Cortex of kidney (tissue), 1 donor: ENCODE measurements around the gene PIEZO2.

Experiments used
- DNase-seq: peaks from one replicate; lab custom pipeline; 2025; lab: John Stamatoyannopoulos, UW

The PIEZO2 gene

GRCh38 chr18:10896851-10897250 lies 252.5 kb downstream of the PIEZO2 start:
- no peak for DNase-seq

DNA sequence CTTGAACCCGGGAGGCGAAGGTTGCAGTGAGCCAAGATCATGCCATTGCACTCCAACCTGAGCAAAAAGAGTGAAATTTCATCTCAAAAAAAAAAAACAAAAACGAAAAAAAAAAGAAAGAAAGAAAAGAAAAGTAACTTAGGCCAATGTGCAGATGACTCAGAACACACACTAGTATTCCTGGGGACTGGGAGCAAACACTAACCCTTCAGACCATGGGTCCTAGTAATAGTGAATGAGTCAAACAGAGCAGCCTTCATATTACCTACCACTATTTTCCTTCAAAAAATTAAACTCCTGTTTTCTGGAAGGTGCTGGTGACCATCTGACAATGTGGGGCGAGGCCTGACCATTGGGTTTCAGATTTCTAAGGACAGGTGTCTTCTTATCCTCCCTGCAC lies 253.4 kb downstream of the PIEZO2 start:
- DNase-seq, result no peak

DNA sequence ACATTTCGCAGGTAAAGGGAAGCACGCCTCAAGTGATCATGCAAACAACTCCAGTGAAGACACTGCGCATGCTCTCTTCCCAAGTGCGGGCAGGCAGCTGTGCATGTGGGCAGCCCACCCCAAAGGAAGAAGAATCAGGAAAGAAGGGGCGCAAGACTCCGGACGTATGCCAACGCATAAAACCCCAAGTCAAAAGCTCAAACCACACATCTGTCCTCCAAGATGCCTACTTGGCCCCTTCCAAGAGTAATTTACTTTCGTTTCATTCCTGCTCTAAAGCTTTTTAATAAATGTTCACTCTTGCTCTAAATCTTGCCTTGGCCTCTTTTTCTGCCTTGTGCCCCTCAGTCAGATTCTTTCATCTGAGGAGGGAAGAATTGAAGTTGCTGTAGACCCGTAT lies 254.9 kb downstream of the PIEZO2 start:
- no peak for DNase-seq

DNA sequence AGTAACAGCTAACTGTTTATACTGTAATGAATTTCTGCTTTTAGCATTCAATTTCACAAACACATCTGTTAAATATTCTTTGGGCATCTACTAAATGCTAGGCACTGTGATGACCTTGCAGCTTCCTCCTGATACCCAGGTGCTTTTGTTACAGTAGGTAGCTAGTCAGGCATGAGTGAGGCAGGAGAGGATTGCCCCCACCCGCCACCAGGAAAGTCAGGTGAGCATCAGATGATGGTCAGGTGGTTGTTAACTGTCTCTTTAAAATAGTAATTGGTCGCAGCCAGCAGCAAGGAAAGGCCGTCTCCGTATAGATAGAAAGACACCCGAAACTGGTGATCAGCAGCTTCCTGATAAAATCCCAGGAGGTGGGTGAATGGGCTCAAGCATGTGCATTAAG lies 255.6 kb downstream of the PIEZO2 start:
- no peak for DNase-seq

DNA sequence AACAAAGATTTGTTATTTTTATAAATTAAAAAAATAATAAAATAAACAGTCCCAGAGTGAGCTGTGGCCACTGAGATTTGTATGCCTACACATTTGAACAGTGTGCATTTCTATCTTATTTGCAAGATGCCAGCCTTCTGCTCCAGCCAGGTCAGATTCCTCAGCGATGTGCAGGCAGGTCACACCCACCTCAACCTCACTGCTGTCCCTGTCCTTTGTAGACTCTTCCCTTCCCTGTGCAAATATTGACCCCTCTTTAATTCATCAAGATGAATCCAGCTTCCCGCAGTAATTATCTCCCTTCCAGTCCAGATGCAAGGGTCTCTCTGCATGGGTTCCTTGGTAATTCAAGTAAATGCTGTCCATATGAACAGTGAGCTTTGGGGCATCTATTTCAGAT lies 256.2 kb downstream of the PIEZO2 start:
- DNase-seq, result no peak

DNA sequence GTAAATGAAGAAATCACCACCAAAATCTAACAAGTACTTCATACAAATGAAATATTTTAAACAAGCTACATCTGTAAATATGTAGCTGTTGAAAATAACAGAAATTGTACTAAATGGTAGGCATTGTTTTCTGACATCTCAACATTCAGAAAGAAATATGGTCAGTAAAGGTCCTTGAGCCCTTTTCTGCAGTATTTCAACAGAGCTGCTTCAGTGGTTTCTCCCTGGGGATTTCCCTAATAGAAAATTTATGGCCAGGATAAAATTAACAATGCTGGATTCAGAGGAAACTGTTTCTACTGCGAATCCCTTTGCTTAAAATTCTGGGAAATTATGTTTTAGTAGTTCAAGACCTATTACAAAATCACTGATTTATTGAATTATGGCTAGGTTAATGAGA lies 256.6 kb downstream of the PIEZO2 start:
- DNase-seq, result no peak

DNA sequence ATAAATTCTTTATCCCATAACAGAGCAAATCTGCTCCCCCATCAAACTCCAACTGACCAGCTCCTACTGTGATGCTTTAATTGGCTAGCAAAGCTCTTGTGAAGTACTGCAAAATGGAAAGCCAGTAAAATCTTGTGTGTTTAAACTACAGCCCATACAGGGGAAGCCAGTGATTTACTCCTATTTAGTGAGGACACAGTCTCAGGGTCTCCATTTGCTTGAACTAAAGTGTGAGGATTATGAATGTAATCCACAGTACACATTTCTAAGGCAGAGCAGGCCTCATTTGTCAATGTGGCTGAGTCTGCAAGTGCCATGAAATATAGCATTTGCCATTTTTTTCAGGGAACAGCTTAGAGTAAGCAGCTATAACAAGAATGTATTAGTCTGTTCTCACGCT lies 259.3 kb downstream of the PIEZO2 start:
- no peak for DNase-seq

DNA sequence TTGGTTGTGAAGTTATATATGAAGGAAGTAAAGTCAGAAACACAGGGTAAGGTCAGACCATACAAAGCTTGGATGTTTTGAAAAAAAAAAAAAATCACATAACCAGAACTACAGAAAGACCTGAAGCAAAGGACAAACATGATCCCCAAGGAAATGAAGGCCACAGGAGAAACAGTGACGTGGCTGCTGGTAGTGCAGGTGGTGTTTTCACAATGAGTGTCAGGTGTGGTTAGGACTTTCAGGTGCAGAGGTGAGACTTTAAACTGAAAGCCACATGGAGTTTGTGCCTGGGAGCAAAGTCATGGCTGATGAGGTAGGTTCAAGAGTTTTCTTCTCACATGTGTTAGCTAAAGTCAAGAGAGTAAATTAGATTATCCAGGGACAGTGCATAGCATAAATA lies 270.7 kb downstream of the PIEZO2 start:
- DNase-seq, result no peak

GRCh38 chr18:10877987-10878386 lies 271.4 kb downstream of the PIEZO2 start:
- DNase-seq, result no peak

- no peak for DNase-seq
These were observed 273.6 kb downstream of the PIEZO2 start for GRCh38 chr18:10875811-10876210.

DNA sequence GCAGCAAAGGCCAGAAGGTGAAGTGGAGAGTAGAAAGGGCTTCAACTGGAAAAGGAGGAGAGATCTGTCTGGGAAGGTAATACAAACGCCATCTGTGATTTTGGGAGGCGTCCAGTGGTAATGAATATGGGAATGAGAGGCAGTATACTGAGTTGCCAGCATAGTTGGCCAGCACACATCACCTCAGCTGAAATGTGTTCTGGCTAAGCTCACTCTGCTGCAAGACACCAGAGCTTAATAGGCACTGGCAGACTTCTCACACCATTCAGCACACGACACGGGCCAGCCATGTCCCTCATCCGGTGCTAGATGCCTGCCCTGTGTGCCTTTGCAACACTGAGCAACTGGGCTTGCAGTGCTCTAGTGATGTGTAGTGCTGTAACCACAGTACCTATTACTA lies 277.1 kb downstream of the PIEZO2 start:
- DNase-seq, result no peak

DNA sequence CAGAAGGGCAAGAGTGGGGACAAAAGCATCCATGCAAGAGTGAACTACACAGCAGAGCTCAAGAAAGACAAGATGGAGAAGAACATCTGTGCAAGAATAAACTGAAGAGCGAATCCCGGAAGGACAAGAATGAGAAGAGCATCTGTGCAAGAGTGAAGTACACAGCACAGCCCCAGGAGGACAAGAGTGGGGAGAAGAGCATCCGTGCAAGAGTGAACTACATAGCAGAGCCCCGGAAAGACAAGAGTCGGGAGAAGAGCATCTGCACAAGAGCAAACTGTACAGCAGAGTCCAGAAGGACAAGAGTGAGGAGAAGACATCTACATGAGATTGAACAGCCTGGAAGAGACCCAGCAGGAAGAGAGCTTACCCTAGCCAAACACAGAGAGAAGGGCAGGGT lies 284.6 kb downstream of the PIEZO2 start:
- DNase-seq, result no peak

- no peak for DNase-seq
These were observed 286.3 kb downstream of the PIEZO2 start for GRCh38 chr18:10863026-10863425.

- DNase-seq, result no peak
These were observed 288.4 kb downstream of the PIEZO2 start for GRCh38 chr18:10860928-10861327.

DNA sequence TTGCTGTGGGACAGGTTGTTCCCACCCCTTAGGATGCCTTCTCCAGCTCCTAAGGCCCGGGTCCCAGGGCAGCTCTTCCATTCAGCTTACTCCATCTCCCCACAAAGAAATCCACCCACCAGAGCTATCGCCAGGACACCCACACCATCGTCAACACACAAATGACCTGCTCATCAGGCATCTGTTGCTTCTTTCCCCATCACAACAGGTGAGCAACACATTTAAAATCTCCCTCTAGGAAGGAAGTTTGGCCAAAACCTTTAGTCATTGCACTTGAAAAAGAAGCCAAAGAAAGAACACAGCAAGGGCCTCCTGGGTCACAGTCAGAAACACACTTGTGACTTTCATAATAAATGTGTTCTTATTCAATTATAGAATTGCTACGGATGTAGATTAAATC lies 289.0 kb downstream of the PIEZO2 start:
- no peak for DNase-seq

- DNase-seq, result no peak
These were observed 290.9 kb downstream of the PIEZO2 start for GRCh38 chr18:10858477-10858876.

DNA sequence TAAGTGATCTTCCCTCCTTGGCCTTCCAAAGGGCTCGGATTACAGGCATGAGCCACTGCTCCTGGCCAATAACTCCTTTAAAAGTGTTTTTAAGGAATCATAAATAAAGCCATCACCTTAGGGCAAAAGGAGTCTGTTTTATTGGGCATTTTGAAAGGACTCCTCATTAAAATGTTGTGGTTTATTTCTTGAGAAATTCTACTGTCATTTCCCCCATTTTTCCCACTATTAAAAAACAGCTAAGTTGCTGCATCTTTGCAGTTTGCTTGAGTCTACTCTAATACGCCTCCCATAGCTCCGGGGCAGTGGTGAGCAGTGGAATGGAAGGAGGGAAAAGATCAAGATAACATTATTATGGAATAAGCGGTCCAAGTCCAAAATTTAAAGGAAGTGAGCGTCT lies 293.2 kb downstream of the PIEZO2 start:
- no peak for DNase-seq

DNA sequence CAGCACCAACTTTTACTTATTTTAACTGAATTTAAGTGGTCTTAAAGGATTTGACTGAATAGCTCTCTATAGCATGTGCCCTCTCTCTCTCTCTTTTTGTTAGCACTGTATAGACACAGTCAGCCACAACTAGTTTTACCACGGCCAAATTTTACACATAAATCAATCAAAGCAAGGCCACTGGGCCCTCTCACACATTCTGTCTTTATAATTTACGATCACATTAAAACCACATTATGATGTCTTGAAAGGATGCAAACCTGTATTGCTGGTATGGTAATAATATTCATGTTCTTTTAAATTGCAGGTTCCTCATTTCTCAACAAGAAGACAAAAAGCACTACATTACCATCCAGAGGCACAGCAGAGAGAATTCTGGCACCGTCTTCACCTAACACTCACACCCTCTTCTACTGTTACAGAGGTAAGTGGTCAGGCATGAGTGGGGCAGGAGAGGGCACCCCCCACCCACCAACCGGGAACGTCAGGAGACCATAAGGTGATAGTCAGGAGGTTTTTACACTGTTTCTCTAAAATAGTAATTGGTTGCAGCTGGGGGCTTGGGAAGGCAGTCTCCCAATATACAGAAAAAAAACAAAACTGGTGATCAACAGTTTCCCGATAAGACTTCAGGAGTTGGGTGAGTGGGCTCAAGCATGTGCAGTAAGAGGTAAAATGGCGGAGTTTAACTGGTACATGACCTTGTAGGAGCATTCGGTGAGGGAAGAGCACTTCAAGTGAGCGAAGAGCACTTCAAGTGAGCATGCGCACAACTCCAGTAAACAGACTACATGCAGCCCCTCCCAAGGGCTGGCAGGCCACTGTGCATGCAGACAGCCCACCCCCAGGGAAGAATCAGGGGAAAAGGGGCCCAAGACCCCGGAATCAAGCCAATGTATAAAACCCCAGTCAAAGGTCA lies 296.7 kb downstream of the PIEZO2 start:
- DNase-seq, result no peak

- DNase-seq, result no peak
These were observed 297.5 kb downstream of the PIEZO2 start for GRCh38 chr18:10851824-10852319.

- DNase-seq, result no peak
These were observed 298.5 kb downstream of the PIEZO2 start for GRCh38 chr18:10850840-10851239.

DNA sequence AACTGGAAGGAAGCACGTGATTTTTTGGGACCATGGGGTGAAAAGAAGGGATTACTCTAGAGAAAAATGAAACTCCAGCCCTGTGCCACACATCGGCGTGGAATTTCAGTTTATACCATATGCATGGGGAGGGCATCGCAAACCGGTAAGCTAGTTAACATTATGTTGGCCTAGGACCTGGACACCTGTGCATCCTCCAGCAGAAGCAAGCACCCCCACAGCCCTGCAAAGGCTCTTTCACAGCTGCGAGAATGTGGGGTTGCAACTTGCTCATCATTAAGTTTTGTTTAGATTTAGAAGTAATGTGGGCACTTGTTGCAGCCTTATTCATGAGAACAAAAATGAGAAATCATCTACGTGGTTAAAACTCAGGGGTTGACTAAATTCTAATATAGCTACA lies 299.2 kb downstream of the PIEZO2 start:
- DNase-seq, result no peak

DNA sequence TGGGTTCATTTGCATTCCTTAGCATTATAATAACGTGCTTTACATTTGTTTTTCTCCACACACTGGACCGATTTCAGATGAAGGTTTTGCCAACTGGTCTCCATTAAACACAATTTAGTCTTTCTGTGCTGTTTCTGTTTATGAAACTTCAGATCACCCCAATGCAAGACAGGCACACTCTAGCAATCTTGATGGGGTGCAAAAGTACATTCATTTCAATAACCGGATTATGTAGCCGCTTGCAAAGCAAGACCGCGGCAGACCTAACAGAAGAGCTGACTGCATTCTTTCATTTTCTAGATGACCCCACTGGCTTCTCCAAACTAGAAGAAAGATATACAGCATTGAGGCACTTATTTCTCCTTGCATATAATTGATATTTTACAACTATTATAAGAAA lies 301.5 kb downstream of the PIEZO2 start:
- no peak for DNase-seq

- DNase-seq, result no peak
These were observed 302.0 kb downstream of the PIEZO2 start for GRCh38 chr18:10847408-10847790.
